AG04450 (cell line): ENCODE measurements around the gene PAPLN. TPM values are rescaled to one million over a fixed set of nuclear protein-coding genes. Genes with fewer than 3 reads are reported as not detected.

Source experiments
- CTCF ChIA-PET: fragments of 300-600, 350-600 bp; formaldehyde crosslinking; extraction: SDS; loops from one replicate; lab custom pipeline; 2022; ENCODE audit warnings: antibody characterized with exemption, inconsistent platforms; lab: Charles Lee
- POLR2A ChIA-PET: fragments of 350-600 bp; formaldehyde crosslinking; extraction: SDS; loops from one replicate; lab custom pipeline; 2021; ENCODE audit warnings: antibody characterized with exemption, inconsistent platforms; lab: Yijun Ruan, JAX
- DNase-seq: peaks from one replicate; pipeline ENCODE4 v3.0.0-alpha.2; 2011; ENCODE audit warnings: low read depth, low spot score
- H3K27ac ChIP-seq: one replicate; pipeline ENCODE4 v1.5.1; 2012; ENCODE audit warnings: low read depth, low read length, control low read depth
- H3K27me3 ChIP-seq: one replicate; pipeline ENCODE4 v1.6.0; 2012; ENCODE audit warnings: low read length; ENCODE audit not compliant: control insufficient read depth, insufficient read depth
- H3K4me3 ChIP-seq: 2 replicates; pipeline ENCODE4 v1.5.1; 2011; ENCODE audit warnings: mild to moderate bottlenecking, low read depth, low read length, control low read depth
- H3K9me3 ChIP-seq: 2 replicates; pipeline ENCODE4 v1.5.1; 2012; ENCODE audit warnings: low read length; ENCODE audit not compliant: control insufficient read depth, insufficient read depth
- polyA plus RNA-seq: library from polyadenylated mRNA; depleted of rRNA; stranded (reverse); fragments of >200 nt; gene quantifications from 2 replicates; pipeline ENCODE4 v1.2.3, GENCODE V29; 2011; rRNA removed
- small RNA-seq: library from RNA; depleted of rRNA; stranded (forward); fragments of <200 nt; gene quantifications from one replicate; pipeline ENCODE3, GENCODE V24; 2012; ENCODE audit warnings: low read depth; ENCODE audit not compliant: insufficient read length
- TF ChIP-seq, protein P1 (sequence below): IDR thresholded peaks from 2 replicates; pipeline ENCODE4 v1.5.1; 2011; ENCODE audit warnings: low read depth, low read length, control low read depth, inconsistent platforms

The PAPLN gene
- polyA plus RNA-seq, 1 experiment, result 3.1 TPM

GRCh38 chr14:73312687-73313086 is 75.4 kb downstream of the PAPLN start:
- TF ChIP-seq, protein P1, sequence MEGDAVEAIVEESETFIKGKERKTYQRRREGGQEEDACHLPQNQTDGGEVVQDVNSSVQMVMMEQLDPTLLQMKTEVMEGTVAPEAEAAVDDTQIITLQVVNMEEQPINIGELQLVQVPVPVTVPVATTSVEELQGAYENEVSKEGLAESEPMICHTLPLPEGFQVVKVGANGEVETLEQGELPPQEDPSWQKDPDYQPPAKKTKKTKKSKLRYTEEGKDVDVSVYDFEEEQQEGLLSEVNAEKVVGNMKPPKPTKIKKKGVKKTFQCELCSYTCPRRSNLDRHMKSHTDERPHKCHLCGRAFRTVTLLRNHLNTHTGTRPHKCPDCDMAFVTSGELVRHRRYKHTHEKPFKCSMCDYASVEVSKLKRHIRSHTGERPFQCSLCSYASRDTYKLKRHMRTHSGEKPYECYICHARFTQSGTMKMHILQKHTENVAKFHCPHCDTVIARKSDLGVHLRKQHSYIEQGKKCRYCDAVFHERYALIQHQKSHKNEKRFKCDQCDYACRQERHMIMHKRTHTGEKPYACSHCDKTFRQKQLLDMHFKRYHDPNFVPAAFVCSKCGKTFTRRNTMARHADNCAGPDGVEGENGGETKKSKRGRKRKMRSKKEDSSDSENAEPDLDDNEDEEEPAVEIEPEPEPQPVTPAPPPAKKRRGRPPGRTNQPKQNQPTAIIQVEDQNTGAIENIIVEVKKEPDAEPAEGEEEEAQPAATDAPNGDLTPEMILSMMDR, result no peak
- POLR2A ChIA-PET, result no interaction called here
- H3K4me3 ChIP-seq, result no peak overlapping the region
- CTCF ChIA-PET, result interaction anchor here (1.3 kb wide), 1 partner anchor 17 kb away, joined by 3 read pairs; no protein-coding TSS in a partner anchor
- H3K27me3 ChIP-seq, result no peaks in the 10 kb centered on the region
- no peak for DNase-seq
- H3K27ac ChIP-seq, result no peak overlapping the region
- no peaks in the 10 kb centered on the region for H3K9me3 ChIP-seq

GRCh38 chr14:73313151-73313550 is 75.8 kb downstream of the PAPLN start:
- TF ChIP-seq, protein P1, result no peak
- DNase-seq, result no peak
- POLR2A ChIA-PET, result no interaction called here
- no peak overlapping the region for H3K4me3 ChIP-seq
- H3K27ac ChIP-seq, result no peak overlapping the region
- no peaks in the 10 kb centered on the region for H3K27me3 ChIP-seq
- CTCF ChIA-PET, result interaction anchor here (1.3 kb wide), 1 partner anchor 18 kb away, joined by 3 read pairs; no protein-coding TSS in a partner anchor
- no peaks in the 10 kb centered on the region for H3K9me3 ChIP-seq

DNA sequence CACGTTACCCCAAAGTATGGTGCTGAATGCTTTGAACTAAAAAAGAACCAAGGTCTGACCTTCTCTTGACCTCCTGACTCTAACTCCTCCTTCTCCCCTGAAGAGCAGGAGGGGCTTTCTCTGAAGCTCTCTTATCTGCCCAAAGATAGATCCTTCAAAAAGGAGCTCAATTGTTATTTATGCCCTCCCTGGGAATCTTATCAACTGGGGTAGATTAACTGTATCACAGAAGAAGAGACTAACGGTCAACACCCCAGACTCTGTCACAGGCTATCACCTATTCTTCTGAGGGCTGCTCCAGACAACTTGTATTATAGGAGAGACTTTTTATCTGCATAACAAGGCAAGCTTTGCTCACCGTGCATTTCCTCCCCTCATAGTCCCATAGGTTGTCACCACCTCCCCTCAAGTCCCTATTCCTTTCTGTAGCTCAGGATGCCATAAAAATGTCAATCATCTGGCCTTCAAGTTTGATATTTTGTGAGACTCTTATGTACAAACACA is 86.6 kb downstream of the PAPLN start:
- CTCF ChIA-PET, result interaction anchor here (1.2 to 1.3 kb wide), 2 partner anchors 28 to 151 kb away, joined by 3 to 4 read pairs; no protein-coding TSS in a partner anchor
- POLR2A ChIA-PET, result no interaction called here
- H3K27ac ChIP-seq, result no peak overlapping the region
- no peak for DNase-seq
- no peaks in the 10 kb centered on the region for H3K9me3 ChIP-seq
- TF ChIP-seq, protein P1, result no peak
- H3K4me3 ChIP-seq, result no peak overlapping the region
- H3K27me3 ChIP-seq, result no peaks in the 10 kb centered on the region

Small RNAs within 50 kb of the gene (small RNA-seq; reads per million reads assigned to genes)
- not detected for gene AC004858.1
- not detected for gene RNU6-419P

Other genes with a start within 250 kb of the PAPLN start
- 24.5 and 27.4 TPM in 2 replicates for gene ZFYVE1, start 210.4 kb upstream of the PAPLN start, polyA plus RNA-seq
- 48.2 and 52.4 TPM in 2 replicates for gene RBM25, start 179.0 kb upstream of the PAPLN start, polyA plus RNA-seq
- gene PSEN1, start 101.0 kb upstream of the PAPLN start, polyA plus RNA-seq, result 20.2 and 37.3 TPM in 2 replicates
- gene NUMB, start 221.0 kb downstream of the PAPLN start, polyA plus RNA-seq, result 130 and 152 TPM in 2 replicates